Ramos (cell line): ENCODE measurements around the gene ITPRIP.

ENCODE experiments used
- in situ Hi-C: fragments of 300-500 bp; cut with MboI; formaldehyde crosslinking; loops from one replicate; pipeline ENCODE4 v1.14.3; 2022; ENCODE audit warnings: low sequenced_read_pairs; ENCODE audit not compliant: unreplicated experiment

The ITPRIP gene

DNA sequence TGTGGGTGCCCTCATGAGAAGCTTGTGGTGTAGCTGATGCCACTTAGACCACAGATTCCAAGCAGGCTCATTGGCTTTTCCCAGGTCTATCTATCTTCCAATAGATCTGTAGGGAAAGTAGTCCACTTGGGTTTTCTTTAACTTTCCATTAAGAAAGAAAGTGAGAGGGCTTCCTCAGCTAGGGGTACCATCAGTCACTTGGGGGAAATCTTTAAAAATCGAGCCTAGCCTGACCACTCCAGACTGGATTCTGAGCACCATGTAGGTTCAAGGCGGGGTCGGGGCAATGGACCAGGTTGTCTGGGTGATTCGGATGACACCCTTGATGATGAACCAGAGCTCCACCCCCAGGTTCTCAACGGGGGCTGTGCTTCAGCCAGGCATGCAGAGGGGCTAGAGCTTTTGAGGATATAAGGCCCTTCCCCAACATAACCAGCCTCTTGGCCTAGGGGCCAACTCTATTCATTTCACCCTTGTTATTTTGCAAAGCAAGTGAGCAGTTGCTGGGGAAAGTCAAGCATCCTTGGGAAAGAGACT, 27.0 kb downstream of the ITPRIP start:
- in situ Hi-C loops, result no loop called here

DNA sequence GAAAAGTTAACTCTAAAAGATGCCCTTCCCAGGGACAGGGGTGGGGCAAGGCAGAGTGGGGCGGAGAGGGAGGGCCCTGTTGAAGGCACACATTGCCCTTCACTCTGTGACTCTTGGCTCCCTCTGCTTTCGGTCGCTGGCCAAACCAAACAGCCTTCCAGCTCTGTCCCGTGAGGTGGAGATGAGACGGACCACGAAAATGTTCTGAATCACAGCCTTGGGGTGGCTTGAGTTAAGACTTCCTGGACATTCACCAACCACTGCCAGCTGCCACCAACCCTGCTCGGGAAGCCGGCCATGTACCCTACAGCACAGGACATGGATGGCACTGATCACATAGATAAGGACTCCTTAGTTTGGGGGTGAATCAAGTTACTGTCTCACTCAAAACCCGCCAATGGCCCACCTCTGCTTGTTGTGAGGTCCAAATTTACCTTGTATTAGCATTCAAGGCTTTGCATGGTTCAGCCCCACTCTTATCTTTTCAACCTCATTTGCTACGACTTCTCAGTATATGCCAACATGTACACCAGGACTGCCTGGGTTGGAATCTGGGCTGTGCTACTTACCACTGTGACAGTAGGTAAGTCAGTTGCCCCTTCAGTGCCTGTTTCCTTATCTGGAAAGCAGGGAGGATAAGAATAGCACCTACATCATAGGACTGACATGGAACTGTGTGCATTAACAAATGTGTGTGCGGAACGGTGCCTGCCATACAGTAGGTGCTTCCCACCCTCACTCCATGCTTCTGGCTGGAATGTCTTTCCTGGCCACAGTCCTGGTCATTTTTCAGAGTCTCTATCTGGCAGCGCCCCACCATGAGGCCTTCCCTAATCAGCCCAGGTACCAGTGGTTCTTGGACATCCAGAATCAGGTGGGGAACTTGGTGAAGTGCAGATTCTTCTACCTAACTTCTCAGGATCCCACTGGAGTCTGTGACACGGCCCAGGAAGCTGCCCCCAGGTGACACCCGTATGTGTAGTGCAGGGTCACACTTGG, 28.0 kb downstream of the ITPRIP start:
- in situ Hi-C loops, result no loop called here

DNA sequence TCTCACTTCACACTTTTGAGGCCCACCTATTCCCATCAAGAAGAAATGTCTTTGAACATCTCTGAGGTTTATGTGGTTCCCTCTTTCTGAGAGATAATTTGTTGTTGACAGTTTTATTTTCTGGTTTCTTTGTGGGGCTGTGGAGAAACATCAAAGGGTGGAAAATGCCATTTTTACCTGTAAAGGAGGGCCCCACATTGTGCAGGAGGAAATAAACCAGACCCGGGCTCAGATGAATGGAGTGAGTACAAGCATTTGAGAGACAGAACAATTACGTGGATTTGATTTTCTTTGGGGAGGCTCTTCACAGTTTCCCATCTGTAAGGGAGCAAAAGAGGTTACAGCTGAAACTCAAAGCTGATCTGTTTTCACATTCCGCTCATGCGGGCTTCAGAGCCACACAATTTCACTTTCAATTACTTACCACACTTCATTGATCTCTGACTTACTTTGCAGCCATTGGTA, 29.8 kb downstream of the ITPRIP start:
- in situ Hi-C loops, result no loop called here

DNA sequence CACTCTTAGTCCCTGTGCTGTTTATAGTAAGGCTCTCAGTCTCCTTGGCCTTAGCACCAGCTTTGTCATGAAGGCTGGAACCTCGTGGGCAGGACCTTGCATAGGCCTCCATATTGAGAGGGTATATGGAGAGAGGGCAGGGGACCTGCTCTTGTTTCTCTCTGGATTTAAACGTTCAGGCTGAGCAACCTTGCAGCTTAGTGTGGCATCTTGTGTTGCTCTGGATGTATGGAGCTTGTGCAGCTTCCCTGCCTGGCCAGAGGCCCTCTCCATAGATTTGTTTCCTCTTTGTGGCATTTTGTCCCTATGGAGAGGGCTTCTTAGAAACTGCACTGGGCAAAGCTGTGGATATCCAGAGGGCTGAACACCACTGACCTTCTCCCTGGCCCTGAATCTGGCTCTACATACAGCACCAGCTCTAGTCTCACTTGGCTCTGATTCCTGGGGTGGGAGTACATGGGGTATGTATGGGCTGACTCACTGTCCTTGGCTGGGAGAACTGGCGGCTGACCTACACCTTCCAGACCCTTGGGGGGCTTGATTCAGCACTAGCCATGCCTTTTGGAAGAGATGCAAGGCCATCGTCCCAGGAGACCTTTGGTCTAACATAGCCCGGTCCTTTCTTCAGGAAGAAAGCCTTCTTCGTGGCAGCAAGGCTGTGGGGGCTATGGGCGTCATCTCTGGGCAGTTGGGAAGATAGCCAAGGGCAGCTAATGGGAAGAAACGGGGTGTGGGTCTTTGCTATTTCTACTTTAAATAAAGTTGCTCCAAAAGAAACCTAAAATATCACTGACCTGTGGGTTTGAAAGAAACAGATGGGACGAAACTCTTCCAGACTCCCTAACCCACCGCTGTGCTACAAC, 30.5 kb downstream of the ITPRIP start:
- in situ Hi-C loops, result no loop called here

DNA sequence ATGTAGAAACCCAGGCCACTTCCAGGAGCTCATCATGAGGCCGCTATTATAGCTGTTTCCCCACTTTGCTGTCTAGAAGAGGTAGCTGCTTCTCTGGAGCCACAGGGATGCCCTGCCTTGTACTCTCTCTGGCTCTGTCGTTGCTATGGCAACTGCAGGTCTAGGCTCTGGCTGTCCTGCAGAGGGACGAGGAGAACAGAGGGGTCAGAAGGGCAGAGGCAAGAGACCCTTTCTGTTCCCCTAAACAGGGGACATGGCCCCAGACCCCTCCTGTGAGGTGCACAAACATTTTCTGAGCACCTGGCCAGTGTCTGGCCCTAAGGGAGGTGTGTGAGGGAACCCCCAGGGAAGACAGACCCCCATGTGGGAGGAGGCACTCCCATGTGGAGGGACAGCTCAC, 31.4 kb downstream of the ITPRIP start:
- in situ Hi-C loops, result no loop called here

DNA sequence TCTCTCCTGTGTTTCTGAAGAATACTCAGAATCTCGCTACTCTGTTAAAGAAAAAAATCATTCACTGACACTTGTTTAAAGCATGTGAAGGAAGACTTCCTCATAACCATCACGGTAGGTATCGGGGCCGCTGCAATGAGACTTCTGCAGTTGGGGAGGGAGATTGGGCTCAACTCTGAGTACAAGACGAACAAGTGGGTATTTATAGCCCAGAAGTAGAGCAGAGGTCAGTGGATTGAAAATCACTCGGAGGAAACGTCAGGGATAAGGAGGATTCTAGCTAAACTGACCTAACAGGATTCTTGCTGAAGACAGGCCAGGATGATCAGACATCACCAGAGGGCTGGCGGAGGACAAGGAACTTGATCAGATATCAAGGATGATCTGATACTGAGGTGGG, 33.3 kb downstream of the ITPRIP start:
- in situ Hi-C loops, result no loop called here

DNA sequence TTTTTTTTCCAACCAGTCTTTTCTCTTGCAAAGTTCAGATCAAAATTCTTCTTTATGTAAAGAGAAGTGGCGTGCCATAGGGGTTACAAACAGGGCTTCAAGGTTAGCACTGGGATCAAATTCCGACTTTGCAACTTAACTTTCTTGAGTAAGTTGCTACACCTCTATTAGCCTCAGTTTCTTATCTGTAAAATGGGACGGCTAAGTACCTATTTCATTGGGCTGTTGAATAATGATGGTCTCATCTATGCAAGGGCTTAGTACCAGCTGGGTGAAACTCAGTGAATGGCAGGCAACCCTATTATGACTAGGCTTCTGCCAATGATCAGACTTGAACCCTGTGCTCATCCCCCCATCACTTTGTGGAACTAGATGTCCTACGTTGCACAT, 33.9 kb downstream of the ITPRIP start:
- in situ Hi-C loops, result no loop called here

DNA sequence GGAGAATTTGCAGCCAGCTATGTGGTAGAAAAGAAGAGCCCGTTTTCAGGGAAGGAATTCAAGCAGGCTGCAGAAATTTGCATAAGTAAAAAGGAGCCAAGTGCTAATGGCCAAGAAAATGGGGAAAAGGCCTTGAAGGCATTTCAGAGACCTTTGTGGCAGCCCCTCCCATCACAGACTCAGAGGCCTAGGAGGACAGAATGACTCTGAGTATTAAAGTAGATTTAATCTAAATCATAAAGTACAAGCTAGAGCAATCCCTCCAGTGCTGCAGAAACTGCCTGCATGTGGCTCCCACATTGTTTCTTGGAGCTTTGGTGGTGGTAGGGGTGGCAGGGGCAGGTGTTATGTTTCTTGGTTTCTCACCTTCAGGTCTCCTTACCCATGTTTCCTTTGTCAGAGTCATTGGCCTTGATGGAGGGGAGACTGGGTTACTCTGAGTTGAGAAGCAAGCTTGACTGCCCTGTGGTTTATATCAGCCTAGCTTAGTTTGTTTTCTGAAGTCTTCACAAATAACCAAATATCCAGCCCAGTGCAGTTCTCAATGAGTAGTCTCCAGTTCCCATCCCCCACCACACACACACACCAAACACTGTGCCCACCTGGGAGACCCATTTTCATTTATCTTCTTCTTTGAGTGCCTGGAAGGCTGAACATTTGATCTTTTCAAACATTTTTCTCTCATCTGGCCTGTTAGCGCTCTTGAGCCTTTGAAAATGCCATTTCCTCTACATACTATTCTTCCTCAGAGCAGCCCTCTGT, 34.5 kb downstream of the ITPRIP start:
- in situ Hi-C loops, result no loop called here

DNA sequence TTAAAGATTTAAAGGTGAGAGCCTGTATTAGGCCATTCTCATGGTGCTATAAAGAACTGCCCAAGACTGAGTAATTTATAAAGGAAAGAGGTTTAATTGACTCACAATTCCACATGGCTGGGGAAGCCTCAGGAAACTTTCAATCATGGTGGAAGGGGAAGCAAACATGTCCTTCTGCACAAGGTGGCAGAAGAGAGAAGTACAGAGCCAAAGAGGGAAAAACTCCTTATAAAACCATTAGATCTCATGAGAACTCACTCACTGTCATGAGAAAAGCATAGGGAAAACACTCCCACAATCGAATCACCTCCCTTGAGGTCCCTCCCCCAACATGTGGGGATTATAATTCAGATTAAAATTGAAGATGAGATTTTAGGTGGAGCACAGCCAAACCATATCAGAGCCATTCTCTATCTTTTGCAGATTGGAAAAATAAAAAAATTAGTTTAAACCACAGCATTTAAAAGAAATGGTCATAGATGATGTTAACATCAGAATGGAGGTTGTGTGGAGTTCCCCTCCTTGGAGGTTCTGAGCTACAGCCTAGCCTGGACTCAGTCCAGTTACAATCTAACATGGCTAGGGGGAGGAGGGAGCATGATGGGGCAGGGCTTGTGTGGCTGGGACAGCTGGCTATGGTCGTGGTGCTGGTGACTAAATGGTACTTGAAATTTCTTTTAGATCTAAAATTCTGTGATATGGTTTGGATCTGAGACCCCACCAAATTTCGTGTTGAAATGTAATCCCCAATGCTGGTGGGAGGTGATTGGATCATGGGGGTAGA, 36.2 kb downstream of the ITPRIP start:
- in situ Hi-C loops, result no loop called here

DNA sequence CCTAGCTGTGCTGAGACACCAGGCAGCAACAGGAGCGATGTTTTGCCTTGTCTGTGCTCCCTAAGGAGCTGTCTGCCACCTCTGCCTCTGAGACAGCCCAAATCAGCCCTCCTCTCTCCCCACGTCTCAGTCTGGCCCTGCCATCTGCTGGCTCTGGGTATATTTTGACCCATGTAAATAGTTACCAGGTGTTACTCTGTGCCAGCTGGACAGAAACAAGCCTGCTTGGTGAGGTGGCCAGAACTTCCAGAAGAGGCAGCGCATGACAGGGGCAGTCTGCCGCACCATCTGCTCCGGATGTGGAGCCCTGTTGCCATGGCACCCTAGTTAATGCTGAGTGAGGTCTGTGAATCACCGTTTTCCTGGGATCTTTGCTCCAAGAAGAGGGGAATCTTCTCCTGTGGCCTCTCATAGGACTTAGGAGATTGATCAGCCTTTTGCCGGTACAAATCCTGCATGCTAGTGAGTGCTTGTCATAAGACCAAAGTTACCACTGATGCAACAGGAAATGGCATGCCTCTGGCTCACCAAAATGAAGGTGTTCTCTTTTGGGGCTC, 37.5 kb downstream of the ITPRIP start:
- in situ Hi-C loops, result no loop called here

DNA sequence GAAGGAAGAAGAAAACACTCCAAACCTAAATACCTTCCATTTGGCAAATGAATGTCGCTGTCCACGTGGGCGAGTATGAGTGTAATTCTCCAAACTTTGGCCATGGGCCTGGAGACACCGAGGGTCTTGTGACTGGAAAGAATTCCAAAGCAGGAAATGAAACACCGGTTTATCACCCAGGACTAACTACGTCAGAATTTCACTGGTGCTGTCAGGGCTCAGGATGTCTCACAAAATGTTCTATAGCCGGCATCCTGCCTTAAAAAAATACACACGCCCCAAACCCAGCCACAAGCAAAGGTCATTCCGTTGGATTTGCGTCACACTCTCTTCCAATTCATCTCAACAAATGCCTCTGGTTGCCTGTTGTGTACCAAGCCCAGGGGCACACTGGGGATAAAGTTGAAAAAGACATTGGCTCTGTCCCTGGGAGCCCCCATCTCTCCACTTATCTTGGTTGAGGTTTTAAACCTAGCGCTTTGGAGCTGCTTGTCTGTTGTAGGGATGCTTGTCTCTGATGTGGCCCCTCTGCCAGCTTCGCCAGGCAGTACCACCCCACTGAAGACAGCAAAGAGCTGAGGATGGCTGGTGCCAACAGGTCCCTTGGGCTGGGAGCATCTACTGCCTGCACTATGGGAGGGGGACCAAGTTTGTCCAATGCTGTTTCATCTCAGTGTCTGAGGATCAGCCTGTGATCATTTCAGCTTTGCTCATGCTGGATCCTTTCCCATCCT, 38.1 kb downstream of the ITPRIP start:
- in situ Hi-C loops, result no loop called here

DNA sequence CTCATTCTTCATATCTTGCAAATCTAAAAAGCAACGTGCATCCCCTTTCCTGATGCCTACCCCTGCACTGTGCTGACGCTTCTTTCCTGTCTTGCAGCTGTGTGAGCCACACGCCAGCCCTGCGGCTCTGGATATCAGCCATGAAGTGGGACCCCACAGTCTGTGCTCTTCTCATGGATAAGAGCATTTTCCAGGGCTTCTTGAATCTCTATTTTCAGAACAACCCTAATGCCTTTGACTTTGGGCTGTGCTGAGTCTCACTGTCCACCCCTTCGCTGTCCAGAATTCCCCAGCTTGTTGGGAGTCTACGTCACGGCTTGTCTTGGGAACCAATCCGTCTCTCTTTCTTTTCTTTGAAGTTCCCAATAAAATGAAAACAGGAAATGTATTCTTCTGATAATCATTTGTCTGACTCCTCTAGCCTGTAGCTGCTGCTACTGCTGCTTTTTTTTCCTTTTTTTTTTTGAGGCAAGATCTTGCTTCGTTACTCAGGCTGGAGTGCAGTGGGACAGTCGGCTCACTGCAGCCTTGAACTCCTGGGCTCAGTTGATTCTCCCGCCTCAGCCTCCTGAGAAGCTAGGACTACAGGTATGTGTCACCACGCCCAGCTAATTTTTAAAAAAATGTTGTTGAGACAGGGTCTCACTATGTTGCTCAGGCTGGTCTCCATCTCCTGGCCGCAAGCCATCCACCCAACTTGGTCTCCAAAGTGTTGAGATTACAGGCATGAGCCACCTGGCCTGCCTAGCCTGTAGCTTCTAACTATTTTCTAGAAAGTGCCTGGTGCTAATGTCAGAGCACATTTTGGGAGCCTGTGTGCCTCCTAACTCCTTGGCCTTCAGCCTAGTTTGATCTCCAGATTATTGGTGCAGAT, 39.0 kb downstream of the ITPRIP start:
- in situ Hi-C loops, result loop anchor here (10.0 kb wide), 1 partner anchor 46 kb away; no protein-coding TSS in a partner anchor

DNA sequence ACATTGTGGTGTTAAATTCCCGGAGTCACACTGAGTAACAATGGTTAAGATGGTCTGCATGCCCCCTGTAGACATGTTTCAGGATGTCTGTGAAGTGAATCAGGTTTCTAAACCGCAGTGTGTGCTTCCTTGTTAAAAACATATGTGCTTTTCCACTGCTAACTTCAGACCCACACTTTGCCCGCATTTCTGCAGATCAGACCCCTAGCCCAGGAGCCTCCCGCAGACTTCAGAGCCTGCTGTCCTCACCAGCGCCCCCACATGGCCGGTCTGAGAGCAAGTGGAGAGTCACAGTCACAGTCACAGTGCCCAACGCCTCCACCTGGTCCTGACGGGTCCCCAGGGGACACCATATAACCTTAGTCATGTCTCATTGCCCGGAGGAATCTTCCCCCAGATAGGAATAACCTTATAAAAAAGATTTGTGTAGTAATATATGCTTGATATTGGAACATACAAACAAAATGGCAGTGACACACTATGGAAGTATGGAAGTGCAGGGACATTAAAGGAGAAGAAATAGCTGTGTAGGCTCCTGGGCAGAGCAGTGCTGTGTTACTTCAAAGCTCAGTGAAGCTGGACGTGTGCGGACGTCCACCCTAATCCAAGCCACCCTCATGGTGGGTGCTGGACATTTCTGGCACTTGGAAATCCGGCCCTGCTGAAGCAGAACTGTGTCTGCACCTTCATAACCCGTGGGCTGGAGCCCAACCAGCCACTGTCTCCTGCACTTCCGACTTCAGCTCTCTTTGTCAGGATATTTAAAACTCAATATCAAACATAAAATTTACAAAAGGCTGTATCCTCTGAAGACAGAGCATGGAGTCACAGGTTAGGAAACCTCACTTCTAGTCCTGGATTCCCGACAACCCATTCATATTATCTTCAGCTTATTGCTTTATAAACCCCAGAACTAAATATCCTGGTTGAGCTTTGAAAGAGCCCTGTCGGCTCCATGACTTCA, 40.3 kb downstream of the ITPRIP start:
- in situ Hi-C loops, result loop anchor here (10.0 kb wide), 1 partner anchor 47 kb away; no protein-coding TSS in a partner anchor

DNA sequence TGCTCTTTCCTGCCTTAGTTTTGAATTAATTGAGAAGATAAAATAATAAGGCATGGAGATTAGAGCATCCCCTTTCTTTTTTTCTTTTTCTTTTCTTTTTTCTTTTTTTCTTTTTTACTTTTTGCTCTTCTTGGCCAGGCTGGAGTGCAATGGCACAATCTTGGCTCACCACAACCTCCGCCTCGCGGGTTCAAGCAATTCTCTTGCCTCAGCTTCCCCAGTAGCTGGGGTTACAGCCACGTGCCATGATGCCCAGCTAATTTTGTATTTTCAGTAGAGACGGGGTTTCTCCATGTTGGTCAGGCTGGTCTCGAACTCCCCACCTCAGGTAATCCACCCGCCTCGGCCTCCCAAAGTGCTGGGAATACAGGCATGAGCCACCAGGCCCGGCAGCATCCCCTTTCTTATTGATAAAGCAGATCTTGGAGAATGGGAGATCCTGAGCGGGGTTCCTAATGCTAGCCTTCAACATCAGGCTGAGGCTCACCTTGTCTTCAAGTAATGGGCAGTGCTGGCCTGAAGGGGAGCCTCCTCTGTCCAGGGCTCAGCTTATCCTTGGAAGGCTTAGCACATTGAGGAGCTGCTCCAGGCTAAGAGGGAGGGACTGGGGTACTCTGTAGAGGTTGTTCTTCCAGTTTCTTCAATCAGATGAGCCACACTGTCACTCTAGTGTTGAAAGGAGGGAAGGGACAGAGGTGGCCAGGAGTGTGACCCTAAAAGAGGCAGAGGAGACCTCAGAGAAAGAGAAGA, 41.4 kb downstream of the ITPRIP start:
- in situ Hi-C loops, result loop anchor here (10.0 kb wide), 1 partner anchor 48 kb away; no protein-coding TSS in a partner anchor

DNA sequence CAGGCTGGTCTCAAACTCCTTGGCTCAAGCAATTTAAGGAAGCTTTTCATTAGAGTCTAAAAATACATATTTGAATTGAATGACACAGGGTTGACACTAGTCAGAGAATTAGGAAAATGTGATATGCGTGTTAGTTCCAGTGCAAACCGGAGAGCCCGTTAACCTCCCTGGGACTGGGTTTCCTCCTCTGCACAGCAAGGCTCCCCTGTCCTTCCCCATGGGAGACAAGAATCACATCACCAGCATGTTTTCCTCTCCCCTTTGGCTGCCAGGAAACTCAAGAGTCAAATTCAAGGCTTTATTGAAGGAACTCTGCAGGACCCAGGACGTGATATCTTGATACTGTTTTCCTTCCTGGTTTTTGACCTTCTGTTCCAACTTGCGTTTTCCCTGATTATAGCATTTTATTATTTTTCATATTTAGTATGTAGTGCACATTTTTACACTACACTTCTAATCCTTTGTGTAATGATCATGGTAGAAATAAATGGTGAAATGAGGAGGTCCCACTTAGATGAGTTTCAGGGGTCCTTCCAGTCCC, 44.4 kb downstream of the ITPRIP start:
- in situ Hi-C loops, result loop anchor here (10.0 kb wide), 1 partner anchor 51 kb away; no protein-coding TSS in a partner anchor
